GM18858 (cell line): Measurements from ENCODE around the gene KRTAP24-1.

Experiments used
- ATAC-seq: cut with Tn5 transposase; IDR thresholded peaks from one replicate; pipeline ENCODE4 v1.9.1; 2021; ENCODE audit not compliant: unreplicated experiment

Gene KRTAP24-1

DNA sequence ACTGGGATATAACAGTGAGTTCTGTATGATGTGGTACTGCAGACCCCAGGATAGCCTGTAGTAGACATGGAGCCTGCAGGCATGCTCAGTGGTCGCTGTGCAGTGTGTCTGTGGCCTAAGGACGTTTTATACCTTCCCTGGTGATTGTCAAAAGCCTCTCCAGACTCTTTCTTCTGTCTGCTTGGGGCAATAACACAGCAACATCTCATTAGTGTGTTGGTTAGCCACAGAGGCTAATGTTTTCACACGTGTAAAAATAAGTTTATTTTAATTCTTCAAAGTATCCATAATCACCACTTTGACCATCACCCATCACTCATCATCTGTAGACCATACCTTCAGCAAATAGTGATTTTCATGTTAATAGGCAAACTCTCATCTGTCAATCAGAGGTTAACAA is at the start of gene KRTAP24-1:
KRTAP24-1 (minus strand) TSS at position 101 of the 400 bp plus-strand sequence; CDS start at position 83, 18 bp downstream.
- no peak for ATAC-seq

DNA sequence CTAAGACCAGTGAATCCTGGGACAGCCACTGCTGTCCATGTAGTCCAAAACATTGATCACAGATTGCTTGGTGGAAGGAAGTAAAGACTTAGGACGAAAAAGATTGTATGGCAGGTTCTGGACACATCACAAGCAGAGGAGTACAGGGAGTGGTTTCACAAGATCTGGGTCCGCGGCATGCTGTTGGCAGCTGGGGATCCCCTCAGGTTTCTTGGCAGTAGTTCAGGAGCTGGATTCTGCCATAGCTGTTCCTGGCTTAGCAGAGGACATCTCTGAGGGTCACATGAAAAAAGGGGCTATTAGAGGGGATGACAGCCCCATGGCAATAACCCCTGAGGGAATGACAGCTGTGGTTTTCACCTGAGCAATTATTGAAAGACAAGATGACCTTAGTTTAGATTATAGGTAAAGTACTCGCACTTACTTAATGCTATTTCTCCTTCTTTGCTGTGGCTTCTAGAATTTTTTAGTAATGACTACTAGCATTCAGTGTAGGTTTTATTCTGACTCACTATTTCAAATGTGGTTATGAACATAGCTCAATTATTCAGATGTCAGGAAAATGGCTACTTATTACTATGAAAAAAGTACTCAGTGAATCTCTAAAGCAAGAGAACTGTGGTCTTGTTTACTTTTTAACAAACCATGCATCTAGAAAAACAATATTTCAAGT is 46.6 kb upstream of the KRTAP24-1 start:
- ATAC-seq: no peak

GRCh38 chr21:30326390-30326789 is 43.6 kb upstream of the KRTAP24-1 start:
- no peak for ATAC-seq

- ATAC-seq: no peak
Observed at GRCh38 chr21:30320215-30320614, 37.5 kb upstream of the KRTAP24-1 start, which contains the start of gene KRTAP26-1. Gene KRTAP26-1 (minus strand): TSS chr21:30320315. CDS start chr21:30320035, 280 bp downstream.

DNA sequence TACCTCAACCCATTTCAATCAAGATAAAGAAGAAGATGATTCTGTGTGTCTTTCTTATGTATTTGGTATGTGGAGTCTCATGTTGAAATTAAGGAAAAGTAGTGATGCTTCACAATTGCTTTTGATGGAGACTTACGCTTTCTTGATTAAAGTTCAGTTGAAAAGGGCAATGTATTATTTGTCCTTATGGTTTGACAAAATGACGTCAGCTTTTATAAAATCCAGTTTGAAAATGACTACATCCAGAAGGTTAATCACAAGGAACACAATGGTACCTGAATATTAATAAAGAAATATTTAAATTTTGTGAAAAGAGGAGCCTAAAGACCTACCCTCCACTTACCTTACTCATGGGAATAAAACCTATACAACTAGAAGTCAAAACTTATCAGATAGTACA is 33.0 kb upstream of the KRTAP24-1 start:
- ATAC-seq: no peak

DNA sequence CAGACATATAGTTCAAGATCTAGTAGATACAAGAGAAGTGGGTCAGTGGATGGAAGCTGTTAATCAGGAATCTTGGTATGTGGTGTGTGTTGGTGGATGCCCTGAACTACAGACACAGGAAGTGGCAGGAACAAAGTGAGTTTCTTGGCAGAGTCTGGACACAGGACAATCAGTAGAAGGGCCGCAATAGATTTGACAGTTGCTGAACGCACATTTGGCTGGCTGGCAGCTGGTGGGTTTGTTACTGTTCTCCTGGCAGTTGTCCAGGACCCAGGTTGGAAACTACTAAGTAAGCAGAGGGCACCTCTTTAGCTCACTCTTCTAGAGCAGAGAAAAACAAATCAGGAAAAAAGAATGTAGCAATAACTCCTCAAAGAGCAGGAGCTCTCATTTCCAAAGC is 24.1 kb upstream of the KRTAP24-1 start:
- no peak for ATAC-seq

GRCh38 chr21:30305136-30305535 is 22.4 kb upstream of the KRTAP24-1 start:
- no peak for ATAC-seq

DNA sequence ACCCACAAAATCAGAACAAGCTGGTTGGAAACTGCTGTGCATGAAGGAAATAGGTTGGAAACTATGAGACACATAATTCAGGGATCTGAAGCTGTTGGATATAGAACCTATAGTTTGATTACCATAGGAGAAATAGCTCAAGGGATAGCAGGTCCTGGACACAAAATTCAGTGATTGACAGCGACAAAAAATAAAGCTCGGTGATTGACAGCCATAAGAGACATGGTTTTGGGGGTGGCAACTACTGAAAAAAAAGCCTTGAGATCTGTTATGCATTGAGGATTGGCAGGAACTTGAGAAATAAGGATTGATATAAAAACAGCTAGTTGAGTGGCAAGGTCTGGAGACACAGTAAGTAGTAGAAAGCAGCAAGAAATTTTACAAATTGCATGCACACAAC is 6.5 kb upstream of the KRTAP24-1 start, which contains the start of gene KRTAP25-1:
KRTAP25-1 (minus strand) TSS at position 300 of the 400 bp plus-strand sequence; CDS start at position 276, 24 bp downstream.
- no peak for ATAC-seq

- no peak for ATAC-seq
Observed at GRCh38 chr21:30271611-30272010, 11.1 kb downstream of the KRTAP24-1 start.

DNA sequence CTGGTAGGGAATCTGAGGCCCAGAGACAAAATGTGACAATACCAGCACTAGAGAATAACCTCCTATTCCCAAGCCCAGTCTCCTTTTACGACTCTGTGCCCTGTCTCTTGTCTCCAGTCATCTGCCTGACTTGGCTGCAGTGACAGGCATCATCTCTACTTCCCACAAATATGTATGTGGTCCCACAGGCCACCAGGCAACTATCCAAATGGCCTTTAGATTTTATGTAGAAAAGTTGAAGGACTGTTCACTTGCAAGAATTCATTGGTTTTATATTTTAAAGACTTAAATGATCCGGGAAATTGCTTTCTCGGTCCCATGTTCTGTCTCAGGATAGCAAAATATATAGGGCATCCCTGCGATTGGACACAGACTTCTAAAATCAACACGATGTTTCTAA is 11.6 kb downstream of the KRTAP24-1 start:
- ATAC-seq: no peak

GRCh38 chr21:30269803-30270530 is 12.8 kb downstream of the KRTAP24-1 start:
- ATAC-seq: no peak

- ATAC-seq: no peak
Observed at GRCh38 chr21:30268608-30269197, 14.0 kb downstream of the KRTAP24-1 start.

DNA sequence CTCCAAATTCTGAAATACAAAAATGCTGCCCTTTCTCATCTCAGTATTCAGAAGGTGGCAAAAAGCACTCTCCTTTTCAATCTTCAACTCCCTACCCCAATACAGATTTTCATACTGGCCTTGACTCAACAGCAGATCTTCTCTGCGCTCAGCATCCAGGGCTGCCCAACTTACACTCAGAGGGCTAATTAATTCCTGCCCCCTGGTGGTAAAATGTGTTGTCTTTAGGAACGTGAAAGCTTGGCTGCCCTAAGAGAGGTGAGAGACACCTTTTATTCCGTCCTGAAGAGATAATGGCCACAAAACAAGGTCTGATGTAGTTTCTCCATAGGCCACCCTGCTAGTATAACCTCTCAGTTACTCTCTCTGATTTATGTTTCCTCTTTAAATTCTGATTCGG is 25.0 kb downstream of the KRTAP24-1 start:
- ATAC-seq: no peak

DNA sequence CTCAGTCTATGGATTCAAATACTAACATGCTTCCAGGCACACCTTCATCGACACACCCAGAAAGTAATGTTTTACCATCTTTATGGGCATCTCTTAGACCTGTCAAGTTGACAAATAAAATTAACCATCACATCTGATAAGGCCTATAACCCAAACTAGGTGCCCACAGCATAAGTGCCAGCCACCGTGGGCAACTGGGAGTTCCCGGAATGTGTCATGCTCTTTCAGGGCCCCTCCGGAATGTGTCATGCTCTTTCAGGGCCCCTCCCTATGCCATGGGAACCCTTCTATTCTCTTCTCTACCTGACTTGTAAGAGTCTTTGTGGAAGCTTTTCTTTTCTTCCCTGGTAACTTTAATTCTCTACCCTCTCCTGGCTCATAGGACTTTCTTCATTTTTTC is 26.6 kb downstream of the KRTAP24-1 start:
- no peak for ATAC-seq

- no peak for ATAC-seq
Observed at GRCh38 chr21:30255679-30256078, 27.1 kb downstream of the KRTAP24-1 start.

- no peak for ATAC-seq
Observed at GRCh38 chr21:30251781-30252180, 31.0 kb downstream of the KRTAP24-1 start.

GRCh38 chr21:30249936-30250335 is 32.8 kb downstream of the KRTAP24-1 start:
- no peak for ATAC-seq

GRCh38 chr21:30248844-30249243 is 33.9 kb downstream of the KRTAP24-1 start:
- ATAC-seq: no peak

DNA sequence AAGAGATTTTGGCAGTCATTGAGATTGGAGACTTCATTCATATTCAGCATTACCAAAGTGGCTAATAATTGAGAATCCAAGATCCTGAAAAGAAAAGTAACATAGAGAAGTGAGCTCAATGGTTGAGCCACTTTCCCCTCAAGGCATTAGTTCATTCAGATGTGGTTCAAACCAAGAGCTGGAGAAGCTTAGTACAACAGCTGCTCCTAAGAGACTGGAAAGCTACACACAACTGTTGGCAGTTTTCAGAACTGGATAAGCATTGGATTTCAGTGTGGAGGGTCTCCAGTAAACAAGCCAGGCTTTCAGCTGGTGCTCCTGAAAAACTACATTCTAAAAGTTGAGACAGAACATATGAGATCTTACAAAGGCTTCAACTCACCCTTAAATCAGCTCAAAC is 37.7 kb downstream of the KRTAP24-1 start:
- no peak for ATAC-seq

DNA sequence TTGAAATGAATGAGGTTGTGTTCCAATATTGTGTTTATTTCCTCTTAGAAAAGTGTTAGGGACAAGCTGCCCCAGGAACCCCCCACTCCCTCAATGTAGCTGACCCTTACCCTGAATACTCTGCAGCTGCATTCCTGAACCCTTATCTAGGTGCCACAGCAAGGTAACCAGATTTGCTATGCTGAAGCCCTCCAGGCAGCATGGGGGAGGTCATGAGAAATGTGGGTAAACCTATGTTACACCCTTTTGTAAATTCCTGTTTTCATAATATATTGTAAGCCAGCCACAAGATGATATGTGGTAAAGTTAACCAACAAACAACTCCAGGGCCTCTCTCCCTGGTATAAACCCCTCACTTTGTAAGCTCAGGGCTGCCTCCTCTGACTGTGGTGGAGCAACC is 39.1 kb downstream of the KRTAP24-1 start:
- no peak for ATAC-seq

GRCh38 chr21:30240661-30241060 is 42.1 kb downstream of the KRTAP24-1 start:
- ATAC-seq: no peak

DNA sequence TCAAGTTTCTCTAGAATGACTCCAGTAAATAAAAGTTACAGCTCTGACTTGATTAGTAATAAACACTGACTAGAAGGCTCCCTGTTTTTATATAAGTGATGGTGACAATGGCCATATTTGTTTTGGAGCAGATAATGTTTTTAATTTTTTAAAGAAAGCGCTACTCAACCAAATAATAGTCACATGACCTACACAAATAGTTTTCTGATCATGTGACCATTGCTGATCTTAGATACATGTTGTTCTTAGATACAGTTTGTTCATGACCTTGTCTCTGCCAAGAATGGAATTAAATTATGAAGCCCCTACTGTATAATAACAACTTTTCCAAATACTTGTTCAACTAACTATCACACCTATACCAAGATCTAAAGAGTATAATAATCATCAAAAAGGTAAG is 44.6 kb downstream of the KRTAP24-1 start:
- ATAC-seq: no peak
